ENCODE data around the gene OR2W3. TPM values are rescaled to one million over a fixed set of nuclear protein-coding genes. Genes with fewer than 3 reads are reported as not detected.

Gene OR2W3
- total RNA-seq, 1 experiment from 2014 or later: not detected

DNA sequence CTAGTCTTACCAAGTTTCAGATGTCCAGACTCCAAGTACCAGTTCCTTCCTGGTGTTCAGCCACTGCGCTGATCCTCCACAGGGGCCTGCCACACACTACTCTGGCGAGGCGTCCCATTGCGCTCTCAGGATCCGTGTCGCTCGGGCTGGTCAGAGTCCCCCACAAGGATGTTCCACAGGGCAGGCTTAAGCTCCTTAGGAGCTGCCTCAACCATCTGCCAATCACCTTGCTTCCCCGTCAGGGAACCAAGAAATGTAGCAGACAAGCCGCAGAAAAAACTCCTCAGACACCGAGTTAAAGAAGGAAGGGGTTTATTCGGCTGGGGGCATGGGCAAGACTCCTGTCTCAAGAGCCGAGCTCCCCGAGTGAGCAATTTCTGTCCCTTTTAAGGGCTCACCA lies 9.8 kb downstream of the OR2W3 start:
- no peak for DNase-seq
- H3K4me3 ChIP-seq: no peak overlapping the region
- H3K9me2 ChIP-seq (ENCODE audit: insufficient read depth): no peaks in the 10 kb centered on the region
- H2AFZ ChIP-seq: no peak overlapping the region
- no peaks in the 10 kb centered on the region for H4K20me1 ChIP-seq (ENCODE audit: insufficient read depth)
- H3K4me2 ChIP-seq: no peak overlapping the region
- no TSS peak for BruUV-seq (replicated peaks)
- no peaks in the 10 kb centered on the region for H3K27me3 ChIP-seq (ENCODE audit: insufficient read depth, low read depth)
- CTCF ChIA-PET: no interaction called here
- H3K4me1 ChIP-seq (replicated peaks; ENCODE audit: insufficient read depth): no peaks in the 10 kb centered on the region
- H3K27ac ChIP-seq: no peak overlapping the region
- intact Hi-C loops (cut with micrococcal nuclease; ENCODE audit: unreplicated experiment): no loop called here
- TF ChIP-seq EZH2 (IDR thresholded peaks at IDR 0.05; ENCODE audit: low read depth): no peak
- TF ChIP-seq, protein P1, sequence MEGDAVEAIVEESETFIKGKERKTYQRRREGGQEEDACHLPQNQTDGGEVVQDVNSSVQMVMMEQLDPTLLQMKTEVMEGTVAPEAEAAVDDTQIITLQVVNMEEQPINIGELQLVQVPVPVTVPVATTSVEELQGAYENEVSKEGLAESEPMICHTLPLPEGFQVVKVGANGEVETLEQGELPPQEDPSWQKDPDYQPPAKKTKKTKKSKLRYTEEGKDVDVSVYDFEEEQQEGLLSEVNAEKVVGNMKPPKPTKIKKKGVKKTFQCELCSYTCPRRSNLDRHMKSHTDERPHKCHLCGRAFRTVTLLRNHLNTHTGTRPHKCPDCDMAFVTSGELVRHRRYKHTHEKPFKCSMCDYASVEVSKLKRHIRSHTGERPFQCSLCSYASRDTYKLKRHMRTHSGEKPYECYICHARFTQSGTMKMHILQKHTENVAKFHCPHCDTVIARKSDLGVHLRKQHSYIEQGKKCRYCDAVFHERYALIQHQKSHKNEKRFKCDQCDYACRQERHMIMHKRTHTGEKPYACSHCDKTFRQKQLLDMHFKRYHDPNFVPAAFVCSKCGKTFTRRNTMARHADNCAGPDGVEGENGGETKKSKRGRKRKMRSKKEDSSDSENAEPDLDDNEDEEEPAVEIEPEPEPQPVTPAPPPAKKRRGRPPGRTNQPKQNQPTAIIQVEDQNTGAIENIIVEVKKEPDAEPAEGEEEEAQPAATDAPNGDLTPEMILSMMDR (conservative IDR thresholded peaks at IDR 0.05): no peak
- POLR2A ChIA-PET (ENCODE audit: unreplicated experiment): no interaction called here
- H3K79me2 ChIP-seq (ENCODE audit: low read depth): no peaks in the 10 kb centered on the region
- no peaks in the 10 kb centered on the region for H3K9me3 ChIP-seq (ENCODE audit: insufficient read depth, low read depth)
- no peaks in the 10 kb centered on the region for H3F3A ChIP-seq (ENCODE audit: insufficient read depth, low read depth)
- no peaks in the 10 kb centered on the region for H3K36me3 ChIP-seq (ENCODE audit: low read depth)

DNA sequence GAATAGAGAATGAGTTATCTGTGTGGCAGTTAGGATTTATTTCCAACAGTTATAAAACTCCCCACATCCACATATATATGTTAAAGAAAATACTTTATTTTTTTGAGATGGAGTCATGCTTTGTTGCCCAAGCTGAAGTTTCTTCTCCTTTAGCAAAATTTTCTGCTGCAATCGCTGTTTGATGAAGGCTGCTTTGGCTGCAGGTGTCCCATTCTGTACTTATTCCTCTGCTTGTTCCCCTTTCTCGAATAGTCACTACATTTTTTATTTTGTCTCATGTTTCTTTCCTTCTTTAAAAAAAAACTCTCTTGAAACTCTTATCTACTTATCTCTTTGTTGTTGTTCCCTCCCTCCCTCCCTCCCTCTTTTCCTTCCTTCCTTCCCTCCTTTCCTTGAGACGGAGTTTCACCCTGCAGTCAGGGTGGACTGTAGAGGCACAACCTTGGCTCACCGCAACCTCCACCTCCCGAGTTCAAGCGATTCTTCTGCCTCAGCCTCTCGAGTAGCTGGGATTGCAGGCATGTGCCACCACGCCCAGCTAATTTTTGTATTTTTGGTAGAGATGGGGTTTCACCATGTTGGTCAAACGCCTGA lies 10.6 kb downstream of the OR2W3 start:
- Histone ChIP-seq H3K27ac (no peak overlapping the region), H3K4me3 (no peak overlapping the region), H3K27me3 (ENCODE audit: insufficient read depth, low read depth) (no peaks in the 10 kb centered on the region), H2AFZ (no peak overlapping the region), H3K36me3 (ENCODE audit: low read depth) (no peaks in the 10 kb centered on the region), H4K20me1 (ENCODE audit: insufficient read depth) (no peaks in the 10 kb centered on the region), H3K4me2 (no peak overlapping the region), H3K4me1 (replicated peaks; ENCODE audit: insufficient read depth) (no peaks in the 10 kb centered on the region), H3K79me2 (ENCODE audit: low read depth) (no peaks in the 10 kb centered on the region), H3K9me2 (ENCODE audit: insufficient read depth) (no peaks in the 10 kb centered on the region), H3K9me3 (ENCODE audit: insufficient read depth, low read depth) (no peaks in the 10 kb centered on the region), H3F3A (ENCODE audit: insufficient read depth, low read depth) (no peaks in the 10 kb centered on the region)
- CTCF ChIA-PET: no interaction called here
- no TSS peak for BruUV-seq (replicated peaks)
- no peak for DNase-seq
- POLR2A ChIA-PET (ENCODE audit: unreplicated experiment): no interaction called here
- TF ChIP-seq, protein P1 (conservative IDR thresholded peaks at IDR 0.05): no peak
- TF ChIP-seq EZH2 (IDR thresholded peaks at IDR 0.05; ENCODE audit: low read depth): no peak
- intact Hi-C loops (cut with micrococcal nuclease; ENCODE audit: unreplicated experiment): no loop called here

DNA sequence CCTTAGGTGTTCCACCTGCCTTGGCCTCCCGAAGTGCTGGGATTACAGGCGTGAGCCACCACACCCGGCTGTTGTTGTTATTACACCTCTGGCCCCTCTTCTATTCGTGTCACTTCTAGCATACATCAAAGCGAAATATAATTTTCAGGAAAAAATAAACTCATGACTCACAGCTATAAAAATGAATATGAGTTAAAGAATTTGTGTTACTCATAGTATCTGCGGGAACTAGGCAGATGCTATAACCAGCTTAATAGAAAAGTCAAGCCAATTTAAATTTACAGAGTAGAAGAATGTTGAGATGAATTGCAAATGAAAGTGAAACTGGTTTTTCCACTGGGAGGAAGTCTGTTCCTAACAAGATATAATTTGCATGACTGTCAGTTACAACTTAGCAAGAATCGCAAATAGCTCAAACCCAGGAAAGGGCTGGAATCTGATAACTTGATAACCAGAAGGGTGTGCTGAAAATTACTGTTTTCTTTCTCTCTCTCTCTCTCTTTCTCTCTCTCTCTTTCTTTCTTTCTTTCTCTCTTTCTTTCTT lies 11.2 kb downstream of the OR2W3 start:
- Histone ChIP-seq H3K4me1 (replicated peaks; ENCODE audit: insufficient read depth) (no peaks in the 10 kb centered on the region), H3K27ac (no peak overlapping the region), H3K4me3 (no peak overlapping the region), H3K4me2 (no peak overlapping the region), H3K79me2 (ENCODE audit: low read depth) (no peaks in the 10 kb centered on the region), H3K9me2 (ENCODE audit: insufficient read depth) (no peaks in the 10 kb centered on the region), H3K36me3 (ENCODE audit: low read depth) (no peaks in the 10 kb centered on the region), H3K9me3 (ENCODE audit: insufficient read depth, low read depth) (no peaks in the 10 kb centered on the region), H4K20me1 (ENCODE audit: insufficient read depth) (no peaks in the 10 kb centered on the region), H3F3A (ENCODE audit: insufficient read depth, low read depth) (no peaks in the 10 kb centered on the region), H2AFZ (no peak overlapping the region), H3K27me3 (ENCODE audit: insufficient read depth, low read depth) (no peaks in the 10 kb centered on the region)
- DNase-seq: peak in 1 of 2 experiments; percentile 65
- intact Hi-C loops (cut with micrococcal nuclease; ENCODE audit: unreplicated experiment): no loop called here
- no TSS peak for BruUV-seq (replicated peaks)
- POLR2A ChIA-PET (ENCODE audit: unreplicated experiment): no interaction called here
- TF ChIP-seq, protein P1 (conservative IDR thresholded peaks at IDR 0.05): no peak
- TF ChIP-seq EZH2 (IDR thresholded peaks at IDR 0.05; ENCODE audit: low read depth): no peak
- CTCF ChIA-PET: no interaction called here
